DOHH2 (cell line): ENCODE measurements around the gene CARMIL1.

Source experiments
- H3F3A ChIP-seq: fragments of 200-600 bp; sonication (generic), shearing (Covaris generic); 2 replicates; pipeline ENCODE4 v1.6.0; 2016; ENCODE audit warnings: antibody characterized with exemption, mild to moderate bottlenecking; ENCODE audit not compliant: control insufficient read depth, insufficient read depth
- H3K27ac ChIP-seq: fragments of 200-600 bp; sonication (generic); 2 replicates; pipeline ENCODE4 v1.5.1; 2014; ENCODE audit warnings: low read depth, mild to moderate bottlenecking, low read length, moderate library complexity
- H3K27me3 ChIP-seq: fragments of 200-600 bp; sonication (generic); 2 replicates; pipeline ENCODE4 v1.6.1; 2014; ENCODE audit warnings: mild to moderate bottlenecking, low read length, mixed read lengths; ENCODE audit not compliant: control insufficient read depth
- H3K36me3 ChIP-seq: fragments of 200-600 bp; sonication (generic); 2 replicates; pipeline ENCODE4 v1.6.1; 2014; ENCODE audit warnings: mild to moderate bottlenecking, low read length, moderate library complexity, mixed read lengths; ENCODE audit not compliant: control insufficient read depth
- H3K4me1 ChIP-seq: fragments of 200-600 bp; sonication (generic); 2 replicates; pipeline ENCODE4 v1.6.1; 2014; ENCODE audit warnings: mild to moderate bottlenecking, low read length, mixed read lengths; ENCODE audit not compliant: control insufficient read depth
- H3K4me2 ChIP-seq: fragments of 200-600 bp; sonication (generic); 2 replicates; pipeline ENCODE4 v1.6.0; 2014; ENCODE audit warnings: mild to moderate bottlenecking, low read length, moderate library complexity
- H3K4me3 ChIP-seq: fragments of 200-600 bp; sonication (generic); 2 replicates; pipeline ENCODE4 v1.5.1; 2014; ENCODE audit warnings: mild to moderate bottlenecking, low read length, mixed read lengths
- H3K79me2 ChIP-seq: fragments of 200-600 bp; sonication (generic); 2 replicates; pipeline ENCODE4 v1.6.1; 2014; ENCODE audit warnings: mild to moderate bottlenecking, low read length, mixed read lengths; ENCODE audit not compliant: control insufficient read depth
- H3K9me2 ChIP-seq: fragments of 200-600 bp; sonication (generic); replicated peaks from 2 replicates; pipeline ENCODE4 v1.6.1; 2014; ENCODE audit warnings: mild to moderate bottlenecking, low read length, mixed read lengths; ENCODE audit not compliant: control insufficient read depth
- H3K9me3 ChIP-seq: fragments of 200-600 bp; sonication (generic); 2 replicates; pipeline ENCODE4 v1.6.1; 2014; ENCODE audit warnings: antibody characterized with exemption, low read length, mixed read lengths; ENCODE audit not compliant: control insufficient read depth, insufficient read depth
- H4K20me1 ChIP-seq: fragments of 200-600 bp; sonication (generic); 2 replicates; pipeline ENCODE4 v1.6.0; 2014; ENCODE audit warnings: low read depth, mild to moderate bottlenecking, antibody characterized with exemption, low read length, moderate library complexity; ENCODE audit not compliant: control insufficient read depth, insufficient read depth
- CTCF ChIP-seq: fragments of 200-600 bp; sonication (generic); IDR thresholded peaks from one replicate; pipeline ENCODE4 v1.5.1; 2014; ENCODE audit warnings: antibody characterized with exemption, mild to moderate bottlenecking, low read depth, low read length; ENCODE audit not compliant: poor library complexity, severe bottlenecking
- EZH2phosphoT487 ChIP-seq: fragments of 200-600 bp; sonication (generic); IDR thresholded peaks from 2 replicates; pipeline ENCODE4 v1.6.1; 2017; ENCODE audit warnings: borderline replicate concordance, mild to moderate bottlenecking, antibody characterized with exemption, low read length, moderate library complexity, mixed read lengths

CARMIL1 gene

GRCh38 chr6:25233226-25233625, 45.9 kb upstream of the CARMIL1 start:
- no peak for TF ChIP-seq CTCF
- no peak for TF ChIP-seq EZH2phosphoT487
- no peaks in the 10 kb centered on the region for H3K36me3 ChIP-seq
- H3K9me2 ChIP-seq: no peaks in the 10 kb centered on the region
- no peaks in the 10 kb centered on the region for H4K20me1 ChIP-seq
- no peaks in the 10 kb centered on the region for H3F3A ChIP-seq
- H3K9me3 ChIP-seq: no peaks in the 10 kb centered on the region
- no peaks in the 10 kb centered on the region for H3K79me2 ChIP-seq
- H3K4me1 ChIP-seq: peaks cover 13% of the 10 kb centered on the region
- H3K27ac ChIP-seq: no peak overlapping the region
- H3K4me2 ChIP-seq: no peak overlapping the region
- H3K27me3 ChIP-seq: no peaks in the 10 kb centered on the region
- no peak overlapping the region for H3K4me3 ChIP-seq

- no peaks in the 10 kb centered on the region for H4K20me1 ChIP-seq
- no peak overlapping the region for H3K4me3 ChIP-seq
- H3K9me3 ChIP-seq: no peaks in the 10 kb centered on the region
- no peaks in the 10 kb centered on the region for H3K4me1 ChIP-seq
- H3K27ac ChIP-seq: no peak overlapping the region
- TF ChIP-seq EZH2phosphoT487 (no peak), CTCF (no peak)
- H3F3A ChIP-seq: no peaks in the 10 kb centered on the region
- no peaks in the 10 kb centered on the region for H3K9me2 ChIP-seq
- H3K79me2 ChIP-seq: no peaks in the 10 kb centered on the region
- no peak overlapping the region for H3K4me2 ChIP-seq
- no peaks in the 10 kb centered on the region for H3K27me3 ChIP-seq
- H3K36me3 ChIP-seq: no peaks in the 10 kb centered on the region
Measured at GRCh38 chr6:25237579-25237978, 41.6 kb upstream of the CARMIL1 start.

- Histone ChIP-seq H3K4me1 (no peaks in the 10 kb centered on the region), H3K9me3 (no peaks in the 10 kb centered on the region), H3K27me3 (no peaks in the 10 kb centered on the region), H3K4me3 (no peak overlapping the region), H3K9me2 (no peaks in the 10 kb centered on the region), H4K20me1 (no peaks in the 10 kb centered on the region), H3F3A (no peaks in the 10 kb centered on the region), H3K79me2 (no peaks in the 10 kb centered on the region), H3K27ac (no peak overlapping the region), H3K36me3 (no peaks in the 10 kb centered on the region), H3K4me2 (no peak overlapping the region)
- TF ChIP-seq EZH2phosphoT487 (no peak), CTCF (no peak)
Measured at GRCh38 chr6:25239059-25239458, 40.1 kb upstream of the CARMIL1 start.

- no peaks in the 10 kb centered on the region for H3K79me2 ChIP-seq
- no peaks in the 10 kb centered on the region for H4K20me1 ChIP-seq
- no peak overlapping the region for H3K27ac ChIP-seq
- H3K9me2 ChIP-seq: no peaks in the 10 kb centered on the region
- no peak overlapping the region for H3K4me2 ChIP-seq
- no peaks in the 10 kb centered on the region for H3K36me3 ChIP-seq
- H3K4me3 ChIP-seq: no peak overlapping the region
- no peaks in the 10 kb centered on the region for H3K4me1 ChIP-seq
- H3F3A ChIP-seq: no peaks in the 10 kb centered on the region
- TF ChIP-seq CTCF (no peak), EZH2phosphoT487 (no peak)
- no peaks in the 10 kb centered on the region for H3K27me3 ChIP-seq
- no peaks in the 10 kb centered on the region for H3K9me3 ChIP-seq
Measured at GRCh38 chr6:25239498-25239897, 39.7 kb upstream of the CARMIL1 start.
